ENCODE data around the gene KIAA1671. TPM values are rescaled to one million over a fixed set of nuclear protein-coding genes. Genes with fewer than 3 reads are reported as not detected.

The KIAA1671 gene
- total and polyA plus RNA-seq, 7 donors: 6.3 to 34.2 (median 10.2) TPM

GRCh38 chr22:25182131-25183110 is 229.9 kb downstream of the KIAA1671 start:
- H3K27ac ChIP-seq: no peak overlapping the region
- peaks cover 0 to 8% (median 0%) of the 10 kb centered on the region in 4 donors for H3K36me3 ChIP-seq
- intact Hi-C loops (cut with DNase I): no loop called here
- no peaks in the 10 kb centered on the region for H3K27me3 ChIP-seq
- WGBS, 2 donors: 83 to 89% methylated on average over 10 of the region's 10 CpGs
- DNase-seq: no peak
- TF ChIP-seq POLR2AphosphoS5 (IDR thresholded peaks at IDR 0.05) (no peak), CTCF (IDR thresholded peaks at IDR 0.05) (no peak), EP300 (IDR thresholded peaks at IDR 0.05) (no peak), POLR2A (IDR thresholded peaks at IDR 0.05) (no peak)
- no peak overlapping the region for H3K4me3 ChIP-seq
- H3K9me3 ChIP-seq: peaks cover 0 to 5% (median 0%) of the 10 kb centered on the region in 4 donors
- H3K4me1 ChIP-seq: no peaks in the 10 kb centered on the region

- Histone ChIP-seq H3K4me3 (no peak overlapping the region), H3K27me3 (no peaks in the 10 kb centered on the region), H3K36me3 (no peaks in the 10 kb centered on the region), H3K4me1 (no peaks in the 10 kb centered on the region), H3K27ac (no peak overlapping the region), H3K9me3 (peaks cover 0 to 5% (median 0%) of the 10 kb centered on the region in 4 donors)
- TF ChIP-seq EP300 (IDR thresholded peaks at IDR 0.05) (no peak), CTCF (IDR thresholded peaks at IDR 0.05) (no peak), POLR2A (IDR thresholded peaks at IDR 0.05) (no peak), POLR2AphosphoS5 (IDR thresholded peaks at IDR 0.05) (no peak)
- no peak for DNase-seq
- intact Hi-C loops (cut with DNase I): no loop called here
- 85 to 89% methylated on average over 12 of the region's 12 CpGs for WGBS, 2 donors
Measured at GRCh38 chr22:25183949-25184619, 231.6 kb downstream of the KIAA1671 start.

GRCh38 chr22:25186140-25186539 is 233.6 kb downstream of the KIAA1671 start:
- Histone ChIP-seq H3K27ac (no peak overlapping the region), H3K36me3 (no peaks in the 10 kb centered on the region), H3K4me1 (no peaks in the 10 kb centered on the region), H3K9me3 (no peaks in the 10 kb centered on the region), H3K4me3 (no peak overlapping the region), H3K27me3 (no peaks in the 10 kb centered on the region)
- WGBS, 2 donors: 89 to 90% methylated on average over 3 of the region's 3 CpGs
- no peak for TF ChIP-seq EP300 (IDR thresholded peaks at IDR 0.05)
- TF ChIP-seq POLR2A (IDR thresholded peaks at IDR 0.05): no peak
- TF ChIP-seq POLR2AphosphoS5 (IDR thresholded peaks at IDR 0.05): no peak
- no peak for TF ChIP-seq CTCF (IDR thresholded peaks at IDR 0.05)
- no peak for DNase-seq
- intact Hi-C loops (cut with DNase I): no loop called here

GRCh38 chr22:25187469-25187868 is 235.0 kb downstream of the KIAA1671 start:
- Histone ChIP-seq H3K27ac (no peak overlapping the region), H3K27me3 (no peaks in the 10 kb centered on the region), H3K36me3 (no peaks in the 10 kb centered on the region), H3K4me1 (no peaks in the 10 kb centered on the region), H3K4me3 (no peak overlapping the region), H3K9me3 (no peaks in the 10 kb centered on the region)
- TF ChIP-seq CTCF (IDR thresholded peaks at IDR 0.05): no peak
- intact Hi-C loops (cut with DNase I): no loop called here
- 83 to 91% methylated on average over 6 of the region's 6 CpGs for WGBS, 2 donors
- DNase-seq: no peak
